Glomerular endothelial cell (primary cell): ENCODE data around the gene MYOG. TPM values are rescaled to one million over a fixed set of nuclear protein-coding genes. Genes with fewer than 3 reads are reported as not detected.

Experiments
- DNase-seq: peaks from one replicate; pipeline ENCODE4 v3.0.0-alpha.2; 2011; ENCODE audit warnings: low read depth, low spot score; ENCODE audit errors: extremely low read depth
- total RNA-seq: library from RNA; depleted of rRNA; stranded (reverse); fragments of >200 nt; gene quantifications from 2 replicates; pipeline ENCODE4 v1.2.3, GENCODE V29; 2015

Gene MYOG
- total RNA-seq, 1 donor from 2014 or later = not detected

DNA sequence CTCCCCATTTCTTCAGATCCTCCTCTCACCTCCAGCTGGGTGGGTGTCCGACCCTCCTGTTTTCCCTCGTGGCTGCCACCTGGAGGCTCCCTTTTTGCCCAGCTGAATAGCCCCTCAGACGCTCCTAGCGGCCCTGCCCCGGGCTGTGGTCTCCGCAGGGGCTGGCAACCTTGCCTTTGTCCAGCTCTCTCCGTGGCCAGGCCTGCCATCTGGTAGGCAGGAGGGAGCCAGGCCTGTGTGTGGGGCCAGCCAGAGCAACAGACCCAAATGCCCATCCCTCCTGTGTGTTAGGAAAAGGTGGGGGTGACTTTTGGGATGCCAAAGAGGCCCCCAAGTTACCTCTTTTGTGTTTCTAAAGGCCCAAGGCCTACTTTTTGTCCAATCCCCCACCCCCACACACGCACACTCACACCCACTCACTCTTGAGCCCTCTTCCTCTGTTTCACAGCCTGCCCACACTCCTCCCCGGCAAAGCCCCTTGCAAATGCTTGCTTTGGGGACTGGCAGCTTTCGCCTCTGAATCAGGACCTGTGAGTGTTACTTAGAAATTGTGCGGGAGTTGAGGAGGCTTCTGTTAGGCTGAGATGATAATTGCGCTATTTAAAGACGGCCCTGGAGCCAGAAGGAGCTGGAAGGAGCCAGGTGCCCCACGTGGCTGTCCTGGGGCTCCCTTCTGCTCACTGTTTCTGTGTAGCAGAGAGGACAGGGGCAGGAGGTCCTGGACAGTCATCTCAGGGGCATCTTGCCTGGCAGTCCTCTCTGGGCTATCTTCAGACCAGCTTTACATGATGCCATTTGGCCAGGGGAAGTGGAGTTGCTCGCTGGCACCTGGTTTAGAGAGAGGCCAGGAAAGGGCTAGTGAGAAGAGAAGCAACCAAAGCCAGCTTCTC is 50.5 kb downstream of the MYOG start:
- DNase-seq = no peak

DNA sequence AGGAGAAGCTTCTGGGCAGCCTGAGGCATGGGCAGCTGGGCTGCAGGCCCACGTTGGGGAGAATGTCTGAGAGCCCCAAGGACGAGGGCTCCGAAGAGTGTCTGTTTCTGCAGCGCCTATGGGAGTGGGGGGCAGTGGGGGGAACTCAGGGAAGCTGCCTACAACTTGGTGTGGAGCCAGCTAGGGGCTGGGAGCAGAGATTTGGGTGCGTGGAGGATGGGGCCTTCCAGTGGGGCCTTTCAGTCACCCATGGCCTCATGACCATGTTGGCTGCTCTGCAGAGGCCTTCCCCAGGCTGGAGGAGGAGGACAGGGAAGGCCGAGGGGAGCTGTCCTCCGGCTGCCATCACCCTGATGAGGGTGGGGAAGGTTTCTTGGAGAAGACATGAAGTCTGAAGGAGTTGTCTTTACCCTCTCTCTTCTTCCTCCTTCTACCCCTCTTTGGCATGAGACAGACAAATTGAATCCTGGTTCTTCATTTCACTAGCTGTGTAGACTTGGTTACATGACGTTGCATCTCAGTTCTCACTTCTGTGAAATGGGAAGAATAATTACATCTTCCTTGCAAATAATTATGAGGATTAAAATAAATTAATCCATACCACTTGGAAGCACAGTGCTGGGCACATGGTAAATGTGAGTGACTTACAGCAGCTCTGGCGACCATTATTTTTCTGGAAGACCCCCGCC is 51.2 kb downstream of the MYOG start:
- no peak for DNase-seq

DNA sequence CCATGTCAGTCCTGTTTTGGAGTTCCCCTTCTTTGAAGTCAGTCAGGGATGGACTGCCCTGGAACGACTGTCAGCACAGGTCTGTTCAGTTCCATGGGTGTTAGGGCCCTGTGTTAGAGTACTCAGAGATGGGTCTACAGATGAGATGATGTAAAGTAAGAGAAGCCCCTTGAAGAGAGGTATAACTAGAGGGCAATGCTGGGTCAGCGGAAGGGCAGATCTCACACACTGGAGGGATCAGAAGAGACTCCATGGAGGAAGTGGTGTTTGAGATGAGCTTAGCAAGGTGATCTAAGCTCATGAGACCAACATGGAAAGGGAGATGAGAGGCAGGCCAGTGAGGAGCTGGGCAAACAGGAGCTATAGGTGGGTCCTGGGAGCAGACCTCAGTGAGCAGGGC is 51.9 kb downstream of the MYOG start:
- DNase-seq = no peak

DNA sequence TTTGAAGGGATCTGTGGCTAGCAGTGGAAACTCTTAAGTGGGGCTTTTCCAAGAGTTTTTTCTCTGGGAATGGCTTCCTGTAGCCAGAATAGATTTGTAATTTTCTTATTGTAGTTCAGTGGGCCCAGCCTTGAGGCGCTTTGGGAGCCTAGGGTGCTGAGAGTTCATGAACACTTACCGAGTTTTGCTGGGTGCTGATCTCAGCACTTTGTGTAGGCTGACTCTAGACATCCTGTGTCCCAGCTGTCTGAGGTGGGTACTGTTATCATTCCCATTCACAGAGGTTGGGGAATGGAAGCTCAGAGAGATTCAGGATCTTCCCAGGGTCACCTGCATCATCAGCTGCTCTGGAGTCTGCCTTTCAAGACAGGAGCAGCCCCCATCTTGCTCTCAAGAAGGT is 52.5 kb downstream of the MYOG start:
- no peak for DNase-seq

Other genes starting within 250 kb of the MYOG start
- 8.9 and 11.9 TPM in 2 replicates for gene RABIF, start 196.9 kb downstream of the MYOG start, total RNA-seq
- gene KLHL12, start 158.8 kb downstream of the MYOG start, total RNA-seq = 20.4 and 22.1 TPM in 2 replicates
- 82.2 and 92.9 TPM in 2 replicates for gene ADIPOR1, start 127.7 kb downstream of the MYOG start, total RNA-seq
- gene CYB5R1, start 118.8 kb downstream of the MYOG start, total RNA-seq = 43.4 and 51.5 TPM in 2 replicates
- gene TMEM183A, start 78.6 kb downstream of the MYOG start, total RNA-seq = 55.4 and 58.7 TPM in 2 replicates
- 0.29 and 6.8 TPM in 2 replicates for gene PPFIA4, start 59.5 kb downstream of the MYOG start, total RNA-seq
- 8.6 TPM in 1 of 2 replicates, not detected in the other for gene ADORA1, start 41.7 kb upstream of the MYOG start, total RNA-seq
- not detected in 2 replicates for gene MYBPH, start 89.8 kb upstream of the MYOG start, total RNA-seq
- 0.12 and 0.48 TPM in 2 replicates for gene CHI3L1, start 100.7 kb upstream of the MYOG start, total RNA-seq
- not detected in 2 replicates for gene CHIT1, start 143.7 kb upstream of the MYOG start, total RNA-seq
- gene BTG2, start 219.5 kb upstream of the MYOG start, total RNA-seq = 35.9 and 54.7 TPM in 2 replicates